GM19239 (cell line): ENCODE results near the gene PRR36.
"Not testable (repeated sequence)": the region's sequence is repeated elsewhere in the genome, so short reads cannot be mapped to it uniquely, and the experiment has no call there.

Source experiments
- DNase-seq: peaks from one replicate; pipeline ENCODE4 v3.0.0; 2011; ENCODE audit warnings: low spot score; ENCODE audit not compliant: insufficient read length
- FAIRE-seq: peaks from 2 replicates; lab custom pipeline; 2011; peaks lifted over from hg19 to GRCh38; lab: Jason Lieb, UNC

PRR36 gene

GRCh38 chr19:7862413-7862951, 11.7 kb downstream of the PRR36 start:
- FAIRE-seq (no peak), DNase-seq (peak; percentile 72)

- no peak for DNase-seq
Measured at GRCh38 chr19:7861619-7862412, 12.4 kb downstream of the PRR36 start.

GRCh38 chr19:7860714-7861618, 13.2 kb downstream of the PRR36 start:
- no peak for FAIRE-seq
- no peak for DNase-seq

More at GRCh38 chr19:7861619-7862412, 12.4 kb downstream of the PRR36 start:
- FAIRE-seq, result no peak

GRCh38 chr19:7859831-7860713, 14.1 kb downstream of the PRR36 start:
- no peak for DNase-seq
- FAIRE-seq, result no peak

- DNase-seq, FAIRE-seq: not testable (repeated sequence)
Measured at GRCh38 chr19:7859087-7859486, 15.1 kb downstream of the PRR36 start.

- no peak for DNase-seq
- FAIRE-seq, result no peak
Measured at GRCh38 chr19:7858109-7858770, 15.9 kb downstream of the PRR36 start.

GRCh38 chr19:7857727-7858108, 16.5 kb downstream of the PRR36 start:
- no peak for DNase-seq
- FAIRE-seq, result no peak

- DNase-seq, result no peak
- no peak for FAIRE-seq
Measured at GRCh38 chr19:7856679-7857663, 17.2 kb downstream of the PRR36 start.

- FAIRE-seq (no peak), DNase-seq (no peak)
Measured at GRCh38 chr19:7856109-7856591, 18.0 kb downstream of the PRR36 start.

- DNase-seq (no peak), FAIRE-seq (no peak)
Measured at GRCh38 chr19:7855426-7856108, 18.6 kb downstream of the PRR36 start.

- FAIRE-seq (no peak), DNase-seq (no peak)
Measured at GRCh38 chr19:7853770-7854128, 20.4 kb downstream of the PRR36 start.

GRCh38 chr19:7852851-7853769, 21.1 kb downstream of the PRR36 start:
- FAIRE-seq (peak; percentile 64), DNase-seq (peak; percentile 98)

- FAIRE-seq (no peak), DNase-seq (no peak)
Measured at GRCh38 chr19:7851623-7852500, 22.3 kb downstream of the PRR36 start.

GRCh38 chr19:7850945-7851622, 23.1 kb downstream of the PRR36 start:
- no peak for FAIRE-seq

More at GRCh38 chr19:7850945-7851622, 23.1 kb downstream of the PRR36 start:
- no peak for DNase-seq
